Activated CD4-positive, alpha-beta T cell treated with anti-CD3 and anti-CD28 coated beads for 36 hours (primary cell): ENCODE measurements around the gene KDM3A. TPM values are rescaled to one million over a fixed set of nuclear protein-coding genes. Genes with fewer than 3 reads are reported as not detected.

Source experiments
- ATAC-seq: fragments of 200-7000 bp; cut with Tn5 transposase; one replicate; pipeline ENCODE4 v1.10.0; 2021; ENCODE audit warnings: mild to moderate bottlenecking, moderate library complexity
- CTCF ChIA-PET: fragments of 350-600 bp; sonication (Branson Sonifier 250); formaldehyde crosslinking; loops from one replicate; lab custom pipeline; 2021; ENCODE audit warnings: antibody characterized with exemption; lab: Charles Lee
- POLR2A ChIA-PET: fragments of 350-600 bp; sonication (Branson Sonifier 250); formaldehyde crosslinking; loops from one replicate; lab custom pipeline; 2021; ENCODE audit warnings: antibody characterized with exemption, inconsistent platforms; lab: Charles Lee
- DNase-seq: peaks from one replicate; pipeline ENCODE4 v3.0.0-alpha.2; 2020
- H3K27ac Mint-ChIP-seq: one replicate; pipeline ENCODE4 v1.8.0; 2021; ENCODE audit warnings: mixed read lengths
- H3K27me3 Mint-ChIP-seq: one replicate; pipeline ENCODE4 v1.8.0; 2021; ENCODE audit warnings: mixed read lengths
- H3K36me3 Mint-ChIP-seq: one replicate; pipeline ENCODE4 v1.8.0; 2021; ENCODE audit warnings: low read depth, mixed read lengths
- H3K4me1 Mint-ChIP-seq: one replicate; pipeline ENCODE4 v1.8.0; 2021; ENCODE audit warnings: mixed read lengths
- H3K4me3 Mint-ChIP-seq: one replicate; pipeline ENCODE4 v1.8.0; 2021; ENCODE audit warnings: mild to moderate bottlenecking, moderate library complexity, mixed read lengths
- H3K9me3 Mint-ChIP-seq: one replicate; pipeline ENCODE4 v1.8.0; 2021; ENCODE audit warnings: low read depth, mixed read lengths
- intact Hi-C, 2 experiments: fragments of 100-400 bp; cut with DNase I in 1 of 2; cut with micrococcal nuclease in 1 of 2; formaldehyde crosslinking; loops; one replicate each; pipeline versions ENCODE4 v1.14.2 to v1.15.1; 2022 to 2024; cut with DNase I, micrococcal nuclease
- total RNA-seq, 2 experiments: library from RNA; stranded (reverse); gene quantifications; one replicate each; pipeline ENCODE4 v1.2.3, GENCODE V29; 2021

The KDM3A gene
- total RNA-seq, 2 experiments from 2014 or later: 68.9 to 82.9 TPM

DNA sequence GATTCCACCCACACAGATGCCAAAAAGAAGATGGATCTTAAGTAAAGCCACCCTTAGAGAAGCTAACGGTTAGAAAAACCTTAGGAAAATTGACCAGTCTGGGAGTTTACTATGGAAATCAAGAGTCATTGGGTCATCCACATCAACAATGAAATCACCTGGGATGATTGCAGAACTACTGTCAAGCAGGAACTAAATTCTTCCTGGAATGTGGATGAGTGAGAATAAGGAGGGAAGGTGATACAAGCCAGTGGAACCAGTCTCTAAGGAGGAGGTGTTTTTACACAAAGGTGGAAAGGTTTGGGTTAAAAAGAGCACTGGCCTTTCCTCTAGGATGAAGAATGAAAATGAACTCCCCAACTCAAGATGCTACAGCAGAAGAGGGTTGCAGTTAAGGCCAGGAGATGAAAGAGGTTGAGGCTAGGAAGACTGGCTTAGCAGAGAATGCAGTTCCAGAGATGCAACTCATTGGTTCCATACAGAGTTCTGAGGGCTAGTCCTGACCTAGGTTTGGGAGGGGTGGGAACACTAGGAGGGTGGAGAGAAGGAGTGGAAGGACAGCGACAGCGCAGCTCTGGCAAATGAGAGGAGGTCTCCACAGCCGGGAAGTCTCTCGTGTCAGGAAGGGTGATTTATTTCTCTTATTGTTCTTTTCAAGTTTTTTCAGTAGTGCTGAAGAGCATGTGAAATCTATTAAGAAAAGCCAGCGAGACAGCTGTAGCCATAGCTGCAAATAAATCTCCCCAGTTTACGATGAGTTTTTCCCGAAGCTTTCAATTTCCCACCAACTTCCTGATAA lies 27.7 kb upstream of the KDM3A start:
- no peak overlapping the region for H3K27ac Mint-ChIP-seq
- peaks cover 4% of the 10 kb centered on the region for H3K4me1 Mint-ChIP-seq
- intact Hi-C loops: no loop called here
- H3K4me3 Mint-ChIP-seq: no peak overlapping the region
- peaks cover 4% of the 10 kb centered on the region for H3K9me3 Mint-ChIP-seq
- peaks cover 4% of the 10 kb centered on the region for H3K36me3 Mint-ChIP-seq
- ChIA-PET CTCF (interaction anchor here (0.8 to 1.5 kb wide), 3 partner anchors 42 to 193 kb away, joined by 3 to 4 read pairs (median 3); no protein-coding TSS in a partner anchor), POLR2A (interaction anchor here (0.5 kb wide), 1 partner anchor 61 kb away, joined by 5 read pairs; no protein-coding TSS in a partner anchor)
- peaks cover 20% of the 10 kb centered on the region for H3K27me3 Mint-ChIP-seq
- ATAC-seq (no peak), DNase-seq (no peak)

DNA sequence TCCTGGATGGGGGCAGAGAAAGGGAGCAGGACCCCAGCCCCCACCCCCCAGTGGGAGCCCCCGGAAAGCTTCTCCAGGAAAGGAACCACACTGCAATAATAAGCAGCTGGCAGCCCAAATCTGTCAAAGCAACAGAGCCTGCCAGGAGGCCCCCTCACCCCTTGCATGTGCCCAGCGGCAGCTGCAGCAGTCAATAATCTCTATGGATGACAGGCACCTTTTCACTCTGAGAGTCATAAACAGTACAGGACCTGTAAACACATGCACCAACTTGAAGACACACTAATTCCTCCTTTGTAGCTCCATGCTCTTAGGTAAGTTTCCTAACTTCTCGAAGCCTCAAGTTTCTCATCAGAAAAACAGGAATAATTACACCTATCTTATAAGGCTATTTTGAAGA lies 26.2 kb upstream of the KDM3A start:
- Mint-ChIP-seq H3K36me3 (peaks cover 4% of the 10 kb centered on the region), H3K27ac (no peak overlapping the region), H3K9me3 (peaks cover 4% of the 10 kb centered on the region), H3K27me3 (peaks cover 22% of the 10 kb centered on the region), H3K4me3 (no peak overlapping the region), H3K4me1 (peaks cover 4% of the 10 kb centered on the region)
- ChIA-PET POLR2A (interaction anchor here (0.6 kb wide), 1 partner anchor 273 kb away, joined by 9 read pairs; no protein-coding TSS in a partner anchor), CTCF (interaction anchor here (0.8 to 0.9 kb wide), 2 partner anchors 194 kb away, joined by 3 to 4 read pairs; no protein-coding TSS in a partner anchor)
- no peak for DNase-seq
- ATAC-seq: no peak
- intact Hi-C loops: no loop called here

DNA sequence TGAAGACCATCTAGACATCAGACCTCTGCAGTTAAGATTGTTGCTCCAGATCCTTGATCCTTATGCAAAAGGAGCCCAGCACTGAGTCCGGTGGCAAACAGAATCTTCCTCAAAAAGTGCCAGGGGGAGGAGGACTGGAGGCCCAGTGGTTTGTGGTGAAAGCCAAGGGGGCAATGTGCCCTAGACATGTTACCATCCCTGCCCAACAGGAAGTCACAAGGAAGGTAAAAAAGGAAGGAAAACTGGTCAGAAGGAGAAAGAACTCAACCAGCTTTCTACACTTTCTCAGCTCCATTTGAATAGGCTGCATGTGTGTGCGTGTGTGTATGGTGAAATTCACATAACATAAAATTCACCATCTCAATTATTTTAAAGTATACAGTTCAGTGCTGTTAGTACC lies 25.0 kb upstream of the KDM3A start:
- intact Hi-C loops: no loop called here

DNA sequence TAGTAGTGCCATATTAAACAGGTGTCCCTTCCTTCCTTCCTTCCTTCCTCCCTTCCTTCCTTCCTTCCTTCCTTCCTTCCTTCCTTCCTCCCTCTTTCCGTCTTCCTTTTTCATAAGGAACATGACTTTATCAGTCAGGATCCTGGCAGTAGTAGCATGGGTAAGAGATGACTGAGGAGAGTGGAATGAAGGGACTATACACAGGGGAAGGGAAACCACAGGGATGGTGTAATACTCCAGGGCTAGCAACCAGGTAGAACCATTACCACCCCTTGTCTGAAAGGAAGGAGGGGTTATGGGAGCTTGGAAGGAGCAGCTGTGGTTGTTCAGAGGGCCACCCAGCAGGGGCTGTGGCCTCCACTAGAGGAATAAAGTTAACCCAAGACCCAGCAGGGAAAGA lies 23.2 kb upstream of the KDM3A start:
- Mint-ChIP-seq H3K4me3 (no peak overlapping the region), H3K9me3 (peaks cover under 1% of the 10 kb centered on the region), H3K4me1 (peaks cover 4% of the 10 kb centered on the region), H3K27ac (no peak overlapping the region), H3K27me3 (peaks cover 16% of the 10 kb centered on the region), H3K36me3 (no peaks in the 10 kb centered on the region)
- DNase-seq (no peak), ATAC-seq (no peak)
- ChIA-PET CTCF (interaction anchor here (0.8 to 1.3 kb wide), 2 partner anchors 188 to 192 kb away, joined by 3 to 4 read pairs; no protein-coding TSS in a partner anchor), POLR2A (no interaction called here)
- intact Hi-C loops: no loop called here

More for the DNA sequence above, 25.0 kb upstream of the KDM3A start:
- Mint-ChIP-seq H3K27me3 (peaks cover 18% of the 10 kb centered on the region), H3K27ac (no peak overlapping the region), H3K36me3 (peaks cover 1% of the 10 kb centered on the region), H3K4me1 (peaks cover 4% of the 10 kb centered on the region), H3K4me3 (no peak overlapping the region), H3K9me3 (peaks cover 1% of the 10 kb centered on the region)
- ChIA-PET POLR2A (no interaction called here), CTCF (interaction anchor here (0.8 kb wide), 1 partner anchor 195 kb away, joined by 3 read pairs; no protein-coding TSS in a partner anchor)
- no peak for ATAC-seq
- no peak for DNase-seq

DNA sequence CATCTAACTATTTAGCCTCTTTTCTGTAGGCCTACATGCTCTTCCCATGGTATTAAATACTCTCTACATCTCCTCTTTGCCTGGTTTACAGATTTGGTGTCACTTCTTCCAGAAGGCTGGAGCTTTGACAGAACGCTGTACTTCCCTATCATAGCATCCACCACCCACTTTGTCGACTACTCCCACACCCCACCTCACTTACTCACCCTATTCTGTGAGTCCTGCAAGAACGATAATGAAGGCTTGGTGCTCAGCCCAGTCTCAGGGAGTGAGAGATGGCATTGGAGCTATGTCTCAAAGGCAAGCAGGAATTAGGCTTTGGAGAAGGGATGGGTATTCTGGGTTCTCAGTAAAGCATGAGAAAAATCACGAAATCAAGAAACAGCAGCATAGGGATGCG lies 20.3 kb upstream of the KDM3A start:
- no peak for ATAC-seq
- Mint-ChIP-seq H3K4me3 (no peak overlapping the region), H3K27me3 (peaks cover 14% of the 10 kb centered on the region), H3K9me3 (peaks cover 2% of the 10 kb centered on the region), H3K4me1 (no peaks in the 10 kb centered on the region), H3K27ac (no peak overlapping the region), H3K36me3 (no peaks in the 10 kb centered on the region)
- no peak for DNase-seq
- POLR2A ChIA-PET: no interaction called here
- CTCF ChIA-PET: no interaction called here
- intact Hi-C loops: no loop called here

DNA sequence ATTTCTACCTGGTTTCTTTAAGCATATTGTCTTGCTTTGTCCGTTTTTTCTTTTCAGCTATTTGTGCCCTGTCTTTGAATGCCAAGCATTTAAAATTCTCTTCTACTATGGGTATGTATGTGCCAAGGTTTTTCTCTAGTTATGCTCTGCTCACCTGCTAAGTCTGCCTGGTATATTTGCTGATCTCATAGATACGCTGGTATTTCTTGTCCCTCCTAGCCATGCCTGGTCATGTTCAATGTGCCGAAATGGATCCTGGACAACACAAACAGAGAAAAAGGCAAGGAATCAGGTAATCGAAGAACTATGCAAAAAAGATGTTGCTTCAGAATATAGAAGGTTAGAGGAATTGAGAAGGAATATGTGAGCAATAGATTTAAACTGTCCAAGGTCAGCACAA lies 14.9 kb upstream of the KDM3A start:
- intact Hi-C loops: no loop called here
- H3K4me1 Mint-ChIP-seq: no peaks in the 10 kb centered on the region
- peaks cover 4% of the 10 kb centered on the region for H3K36me3 Mint-ChIP-seq
- peaks cover 17% of the 10 kb centered on the region for H3K27me3 Mint-ChIP-seq
- DNase-seq (no peak), ATAC-seq (no peak)
- H3K4me3 Mint-ChIP-seq: no peak overlapping the region
- H3K9me3 Mint-ChIP-seq: peaks cover 11% of the 10 kb centered on the region
- no peak overlapping the region for H3K27ac Mint-ChIP-seq
- POLR2A ChIA-PET: no interaction called here
- CTCF ChIA-PET: interaction anchor here (0.7 to 1.0 kb wide), 2 partner anchors 30 to 209 kb away, joined by 3 read pairs; no protein-coding TSS in a partner anchor

DNA sequence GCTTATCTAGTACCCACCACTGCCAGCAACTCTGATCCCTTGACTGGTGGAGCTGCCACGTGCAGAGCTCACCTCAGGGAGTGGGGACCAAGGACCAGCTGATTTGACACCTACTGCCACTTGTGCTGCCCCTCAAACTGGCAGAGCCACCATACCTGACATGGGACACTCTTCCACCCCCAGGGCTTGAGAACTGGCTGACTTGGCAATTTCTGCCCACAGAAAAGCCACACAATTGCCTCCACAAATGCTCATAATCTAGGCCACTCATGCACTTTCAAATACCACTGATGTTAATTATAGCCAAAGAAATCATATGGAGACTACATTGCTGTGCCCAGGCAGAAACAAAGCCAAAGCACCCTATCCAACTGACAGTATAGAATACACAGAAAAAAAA lies 11.8 kb upstream of the KDM3A start:
- no peak overlapping the region for H3K4me3 Mint-ChIP-seq
- intact Hi-C loops: no loop called here
- no peaks in the 10 kb centered on the region for H3K4me1 Mint-ChIP-seq
- ChIA-PET CTCF (no interaction called here), POLR2A (no interaction called here)
- ATAC-seq (no peak), DNase-seq (no peak)
- no peak overlapping the region for H3K27ac Mint-ChIP-seq
- peaks cover 9% of the 10 kb centered on the region for H3K9me3 Mint-ChIP-seq
- peaks cover 9% of the 10 kb centered on the region for H3K27me3 Mint-ChIP-seq
- peaks cover 4% of the 10 kb centered on the region for H3K36me3 Mint-ChIP-seq

DNA sequence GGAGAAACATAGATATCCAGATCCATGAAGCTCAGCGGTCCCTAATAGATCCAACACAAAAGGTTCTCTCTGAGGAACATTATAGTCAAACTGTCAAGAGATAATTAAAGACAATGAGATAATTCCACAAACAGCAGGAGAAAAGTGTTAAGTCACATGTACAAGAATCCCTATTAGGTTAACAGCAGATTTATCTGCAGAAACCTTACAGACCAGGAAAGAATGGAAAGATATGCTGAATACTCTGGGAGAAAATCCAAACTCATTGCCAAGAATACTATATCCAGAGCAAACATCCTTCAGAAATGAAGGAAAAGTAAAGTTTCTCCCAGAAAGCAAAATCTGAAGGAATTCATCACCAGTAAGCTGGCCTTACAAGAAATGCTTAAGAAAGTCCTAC lies 10.8 kb upstream of the KDM3A start:
- DNase-seq (no peak), ATAC-seq (no peak)
- peaks cover 9% of the 10 kb centered on the region for H3K9me3 Mint-ChIP-seq
- ChIA-PET POLR2A (no interaction called here), CTCF (no interaction called here)
- H3K36me3 Mint-ChIP-seq: peaks cover 4% of the 10 kb centered on the region
- peaks cover 9% of the 10 kb centered on the region for H3K27me3 Mint-ChIP-seq
- no peak overlapping the region for H3K27ac Mint-ChIP-seq
- no peak overlapping the region for H3K4me3 Mint-ChIP-seq
- H3K4me1 Mint-ChIP-seq: no peaks in the 10 kb centered on the region
- intact Hi-C loops: loop anchor here in 1 of 2 experiments (5.0 kb wide), 1 partner anchor 43 kb away; no protein-coding TSS in a partner anchor

DNA sequence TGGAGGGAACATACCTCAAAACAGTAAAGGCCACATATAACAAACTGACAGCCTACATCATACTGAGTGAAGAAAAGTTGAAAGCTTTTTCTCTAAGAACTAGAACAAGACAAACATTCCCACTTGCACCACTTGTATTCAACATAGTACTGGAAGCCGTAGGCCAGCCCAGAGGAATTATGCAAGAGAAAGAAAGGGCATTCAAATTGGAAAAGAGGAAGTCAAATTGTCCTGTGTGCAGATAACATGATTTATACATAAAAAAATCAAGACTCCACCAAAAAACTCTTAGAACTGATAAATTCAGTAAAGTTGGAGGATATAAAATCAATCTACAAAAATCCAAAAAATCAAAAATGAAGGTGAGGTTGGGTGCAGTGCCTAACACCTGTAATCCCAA lies 8.0 kb upstream of the KDM3A start:
- Mint-ChIP-seq H3K9me3 (peaks cover 16% of the 10 kb centered on the region), H3K36me3 (peaks cover 4% of the 10 kb centered on the region), H3K27me3 (no peaks in the 10 kb centered on the region), H3K27ac (no peak overlapping the region), H3K4me3 (no peak overlapping the region), H3K4me1 (no peaks in the 10 kb centered on the region)
- ATAC-seq (no peak), DNase-seq (no peak)
- CTCF ChIA-PET: interaction anchor here (1.2 kb wide), 1 partner anchor 13 kb away, joined by 3 read pairs; no protein-coding TSS in a partner anchor
- POLR2A ChIA-PET: no interaction called here
- intact Hi-C loops: loop anchor here in 1 of 2 experiments (5.0 kb wide), 1 partner anchor 46 kb away; no protein-coding TSS in a partner anchor

DNA sequence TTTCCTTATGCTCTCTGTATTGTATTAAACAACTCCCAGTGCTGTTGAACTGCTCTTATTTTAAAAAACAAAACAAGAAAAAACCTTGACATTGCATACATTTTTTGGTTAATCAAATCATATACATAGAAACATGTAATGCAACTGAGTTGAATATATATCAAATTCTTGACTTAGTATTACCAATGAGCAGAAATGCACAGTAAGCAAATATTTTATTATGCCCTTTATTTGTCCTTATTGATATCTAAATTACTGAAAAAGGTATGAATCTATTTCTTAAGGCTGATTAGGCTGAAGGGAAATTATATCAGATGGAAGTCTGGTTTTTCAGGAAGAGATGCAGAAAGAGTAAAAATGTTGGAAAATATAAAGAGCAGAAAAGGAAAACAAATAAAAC lies 6.9 kb upstream of the KDM3A start:
- no peaks in the 10 kb centered on the region for H3K27me3 Mint-ChIP-seq
- POLR2A ChIA-PET: no interaction called here
- intact Hi-C loops: loop anchor here in 1 of 2 experiments (5.0 kb wide), 1 partner anchor 47 kb away; no protein-coding TSS in a partner anchor
- no peak overlapping the region for H3K4me3 Mint-ChIP-seq
- CTCF ChIA-PET: no interaction called here
- ATAC-seq (no peak), DNase-seq (no peak)
- no peaks in the 10 kb centered on the region for H3K4me1 Mint-ChIP-seq
- no peak overlapping the region for H3K27ac Mint-ChIP-seq
- peaks cover 20% of the 10 kb centered on the region for H3K9me3 Mint-ChIP-seq
- H3K36me3 Mint-ChIP-seq: peaks cover 6% of the 10 kb centered on the region

DNA sequence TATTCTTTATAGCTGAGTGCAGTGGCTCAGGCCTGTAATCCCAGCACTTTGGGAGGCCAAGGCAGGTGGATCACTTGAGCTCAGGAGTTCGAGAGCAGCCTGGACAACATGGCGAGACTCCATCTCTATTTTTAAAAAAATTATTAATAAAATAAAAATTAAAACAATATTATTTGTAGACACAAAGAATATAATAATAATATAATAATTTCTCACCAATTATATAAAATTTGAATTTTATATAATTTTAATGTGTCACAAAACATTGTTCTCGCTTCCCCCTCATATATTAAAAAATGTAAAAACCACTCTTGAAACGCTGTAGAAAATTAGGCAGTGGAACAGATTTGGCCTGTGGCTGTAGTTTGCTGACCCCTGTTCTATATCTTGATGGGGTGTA lies 5.6 kb upstream of the KDM3A start:
- POLR2A ChIA-PET: no interaction called here
- CTCF ChIA-PET: interaction anchor here (0.7 kb wide), 1 partner anchor 75 kb away, joined by 3 read pairs; no protein-coding TSS in a partner anchor

More for the DNA sequence above, 5.6 kb upstream of the KDM3A start:
- ATAC-seq (no peak), DNase-seq (no peak)
- intact Hi-C loops: no loop called here
- H3K4me1 Mint-ChIP-seq: peaks cover 4% of the 10 kb centered on the region
- H3K36me3 Mint-ChIP-seq: peaks cover 12% of the 10 kb centered on the region
- peaks cover 19% of the 10 kb centered on the region for H3K9me3 Mint-ChIP-seq
- no peak overlapping the region for H3K4me3 Mint-ChIP-seq
- no peak overlapping the region for H3K27ac Mint-ChIP-seq
- H3K27me3 Mint-ChIP-seq: no peaks in the 10 kb centered on the region
